SW 1271 (cell line): Measurements from ENCODE around the gene HAL.
A peak's percentile ranks its signal among the peaks of the same experiment; 100 is the strongest.
"Not testable (repeated sequence)": the region's sequence is repeated elsewhere in the genome, so short reads cannot be mapped to it uniquely, and the experiment has no call there.

ENCODE experiments used
- DNase-seq, 2 experiments: peaks; one replicate each; lab custom pipeline; 2025; lab: John Stamatoyannopoulos, UW

HAL gene

DNA sequence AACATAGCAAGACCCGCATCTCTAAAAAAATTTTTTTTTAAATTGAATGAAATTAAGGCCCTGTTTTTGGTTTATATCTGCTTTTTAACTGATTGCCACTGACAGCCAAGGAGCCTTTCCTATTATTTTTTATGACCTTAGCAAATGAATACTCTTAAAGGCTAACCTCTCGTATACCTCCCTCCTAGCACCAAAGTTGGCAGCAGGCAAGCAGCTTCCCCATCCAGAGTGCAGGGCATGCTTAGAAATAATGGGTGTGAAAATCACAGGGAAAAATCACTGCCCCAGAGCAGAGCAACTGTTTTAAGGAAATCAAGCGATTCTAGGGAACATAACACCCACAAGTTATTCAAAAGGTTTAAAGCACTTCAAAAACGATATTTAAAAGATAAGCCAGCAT, 20.7 kb downstream of the HAL start:
- DNase-seq: no peak

GRCh38 chr12:95974358-95974757, 21.8 kb downstream of the HAL start:
- no peak for DNase-seq

GRCh38 chr12:95972832-95973456, 23.2 kb downstream of the HAL start:
- DNase-seq: no peak

- no peak for DNase-seq
These were observed 25.2 kb downstream of the HAL start for GRCh38 chr12:95970905-95971304.

DNA sequence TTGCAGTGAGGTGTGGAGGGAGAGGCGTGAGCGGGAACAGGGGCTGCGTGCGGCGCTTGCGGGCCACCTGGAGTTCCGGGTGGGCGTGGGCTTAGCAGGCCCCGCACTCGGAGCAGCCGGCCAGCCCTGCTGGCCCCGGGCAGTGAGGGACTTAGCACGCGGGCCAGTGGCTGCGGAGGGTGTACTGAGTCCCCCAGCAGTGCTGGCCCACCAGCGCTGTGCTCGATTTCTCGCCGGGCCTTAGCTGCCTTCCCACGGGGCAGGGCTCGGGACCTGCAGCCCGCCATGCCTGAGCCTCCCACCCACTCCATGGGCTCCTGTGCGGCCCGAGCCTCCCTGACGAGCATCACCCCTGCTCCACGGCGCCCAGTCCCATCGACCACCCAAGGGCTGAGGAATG, 27.0 kb downstream of the HAL start:
- not testable (repeated sequence) for DNase-seq

- DNase-seq: no peak
These were observed 28.8 kb downstream of the HAL start for GRCh38 chr12:95967301-95967700.

DNA sequence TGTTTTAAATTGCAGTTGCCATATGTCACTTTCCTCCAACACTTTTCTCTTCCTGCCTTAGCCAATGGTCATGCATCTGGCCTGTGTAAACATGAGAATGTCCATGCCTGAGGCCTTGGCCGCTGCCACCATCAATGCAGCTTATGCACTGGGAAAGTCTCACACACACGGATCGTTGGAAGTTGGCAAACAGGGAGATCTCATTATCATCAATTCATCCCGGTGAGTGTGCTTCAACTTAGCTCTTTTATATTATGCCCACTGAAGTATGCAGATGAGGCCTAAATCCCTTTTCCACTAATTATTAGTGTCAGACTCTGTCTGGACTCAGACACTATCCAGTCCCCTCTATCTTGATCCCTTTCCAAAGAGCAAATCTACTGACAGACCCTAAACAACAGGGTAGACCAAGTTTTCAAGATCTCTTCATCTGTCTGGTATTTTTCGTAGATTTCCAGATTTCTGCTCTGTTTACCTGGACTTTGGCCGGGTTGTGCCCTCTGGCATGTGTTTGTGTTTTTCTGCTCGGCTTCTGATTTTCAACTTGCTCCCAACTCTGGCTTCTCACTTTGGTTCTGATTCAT, 29.8 kb downstream of the HAL start:
- DNase-seq: no peak

DNA sequence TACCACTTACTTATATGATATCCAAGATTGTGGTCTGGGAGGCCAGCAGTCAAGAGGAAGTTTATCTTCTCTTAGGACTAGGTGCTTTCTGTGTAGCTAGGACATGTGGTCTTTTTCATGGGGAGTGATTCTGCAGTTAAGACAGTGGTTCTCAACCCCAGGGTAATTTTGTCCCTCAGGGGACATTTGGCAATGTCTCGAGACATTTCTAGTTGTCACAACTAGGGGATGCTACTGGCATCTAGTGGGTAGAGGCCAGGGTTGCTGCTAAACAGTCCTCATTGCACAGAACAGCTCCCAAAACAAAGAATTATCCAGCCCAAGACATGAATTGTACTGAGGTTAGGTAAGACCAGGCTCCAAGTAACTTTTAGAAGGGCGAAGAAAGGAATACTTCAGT, 33.0 kb downstream of the HAL start:
- peak in 1 of 2 experiments; percentile 5 for DNase-seq

- DNase-seq: no peak
These were observed 33.9 kb downstream of the HAL start for GRCh38 chr12:95962222-95962621.

DNA sequence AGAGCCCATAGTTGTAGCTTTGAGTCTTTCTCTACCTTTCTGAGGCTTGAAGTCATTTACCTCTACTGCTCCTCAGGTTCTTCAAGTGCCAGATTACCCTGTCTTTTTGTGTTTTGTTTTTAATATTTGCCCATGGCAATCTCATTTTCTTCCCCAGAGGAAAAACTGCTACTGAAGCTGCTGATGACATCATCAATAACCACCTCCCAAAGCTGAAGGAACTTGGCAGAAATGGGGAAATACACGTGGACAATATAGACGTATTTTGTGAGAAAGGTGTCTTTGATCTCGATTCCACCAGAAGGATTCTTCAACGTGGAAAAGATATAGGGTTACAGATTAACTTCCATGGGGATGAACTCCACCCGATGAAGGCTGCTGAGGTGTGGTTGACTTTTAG, 35.9 kb downstream of the HAL start:
- DNase-seq: no peak

- peak in 1 of 2 experiments; percentile 26 for DNase-seq
These were observed 37.0 kb downstream of the HAL start for GRCh38 chr12:95959107-95959506.

GRCh38 chr12:95956557-95957145, 39.5 kb downstream of the HAL start:
- DNase-seq: no peak

GRCh38 chr12:95955549-95956159, 40.5 kb downstream of the HAL start:
- DNase-seq: no peak

- DNase-seq: no peak
These were observed 43.1 kb downstream of the HAL start for GRCh38 chr12:95953000-95953399.

DNA sequence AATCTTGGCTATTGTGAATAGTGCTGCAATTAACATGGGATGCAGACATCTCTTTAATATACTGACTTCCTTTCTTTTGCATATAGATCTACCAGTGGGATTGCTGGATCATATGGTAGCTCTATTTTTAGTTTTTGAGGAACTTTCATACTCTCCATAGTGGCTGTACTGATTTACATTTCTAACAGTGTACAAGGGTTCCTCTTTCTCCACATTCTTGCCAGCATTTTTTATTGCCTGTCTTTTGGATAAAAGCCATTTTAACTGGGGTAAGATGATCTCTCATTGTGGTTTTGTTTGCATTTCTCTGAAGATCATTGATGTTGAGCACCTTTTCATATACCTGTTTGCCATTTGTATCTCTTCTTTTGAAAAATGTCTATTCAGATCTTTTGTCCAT, 44.6 kb downstream of the HAL start:
- no peak for DNase-seq

GRCh38 chr12:95949477-95950206, 46.5 kb downstream of the HAL start:
- no peak for DNase-seq

GRCh38 chr12:95944108-95944704, 51.9 kb downstream of the HAL start:
- DNase-seq: no peak

- DNase-seq: peak in 1 of 2 experiments; percentile 61
These were observed 52.8 kb downstream of the HAL start, which contains the start of gene AMDHD1 for GRCh38 chr12:95943330-95943842. Gene AMDHD1 (plus strand): TSS chr12:95943331. CDS start chr12:95943399, 68 bp downstream.

GRCh38 chr12:95942524-95943329, 53.4 kb downstream of the HAL start, which contains the start of gene CCDC38:
Gene CCDC38 (minus strand): TSS chr12:95942614. CDS start chr12:95936509, 6,105 bp downstream.
- DNase-seq: peak; percentile 70 to 91

DNA sequence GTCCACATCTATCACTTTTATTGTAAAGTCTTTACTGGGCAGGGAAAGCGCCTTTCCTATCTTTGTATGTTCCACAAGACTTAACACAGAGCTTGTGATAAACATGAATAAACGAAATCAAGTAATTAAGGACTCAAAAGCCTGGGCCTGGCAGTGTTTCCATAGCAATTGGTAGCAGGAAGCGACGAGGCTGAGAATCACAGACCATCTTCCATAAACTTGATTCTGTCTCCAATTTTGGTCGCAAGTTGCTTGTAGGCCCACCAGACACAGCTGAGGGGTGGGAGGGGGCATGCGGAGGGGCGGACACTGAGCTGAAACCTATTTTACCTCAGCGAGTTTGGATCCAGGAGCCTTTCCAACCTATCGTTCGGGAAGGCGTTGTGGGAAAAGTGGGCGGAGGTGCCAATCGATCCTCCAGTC, 54.0 kb downstream of the HAL start:
- DNase-seq: peak in 1 of 2 experiments; percentile 51

DNA sequence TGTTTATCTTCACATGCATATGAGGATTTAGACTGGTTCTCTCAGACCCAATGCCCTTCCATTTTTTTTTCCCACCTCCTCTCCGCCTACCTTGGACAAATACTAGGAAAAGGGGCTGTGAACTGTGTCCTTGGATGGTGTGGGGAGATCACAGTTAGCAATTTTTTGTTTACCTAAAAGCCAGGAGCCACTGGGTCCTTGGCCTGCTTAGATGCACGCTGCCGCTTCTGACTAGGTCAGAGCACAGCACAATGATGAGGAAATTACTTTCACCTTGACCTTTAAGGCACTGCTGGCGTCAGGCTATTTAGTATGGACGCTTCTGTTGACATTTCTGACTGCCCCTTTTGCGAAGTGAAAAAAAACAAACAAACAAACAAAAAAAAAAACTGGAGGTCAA, 55.6 kb downstream of the HAL start:
- DNase-seq: no peak
